ENCODE data around the gene RAD17.
"Not testable (repeated sequence)": the region's sequence is repeated elsewhere in the genome, so short reads cannot be mapped to it uniquely, and the experiment has no call there.

The RAD17 gene, protein sequence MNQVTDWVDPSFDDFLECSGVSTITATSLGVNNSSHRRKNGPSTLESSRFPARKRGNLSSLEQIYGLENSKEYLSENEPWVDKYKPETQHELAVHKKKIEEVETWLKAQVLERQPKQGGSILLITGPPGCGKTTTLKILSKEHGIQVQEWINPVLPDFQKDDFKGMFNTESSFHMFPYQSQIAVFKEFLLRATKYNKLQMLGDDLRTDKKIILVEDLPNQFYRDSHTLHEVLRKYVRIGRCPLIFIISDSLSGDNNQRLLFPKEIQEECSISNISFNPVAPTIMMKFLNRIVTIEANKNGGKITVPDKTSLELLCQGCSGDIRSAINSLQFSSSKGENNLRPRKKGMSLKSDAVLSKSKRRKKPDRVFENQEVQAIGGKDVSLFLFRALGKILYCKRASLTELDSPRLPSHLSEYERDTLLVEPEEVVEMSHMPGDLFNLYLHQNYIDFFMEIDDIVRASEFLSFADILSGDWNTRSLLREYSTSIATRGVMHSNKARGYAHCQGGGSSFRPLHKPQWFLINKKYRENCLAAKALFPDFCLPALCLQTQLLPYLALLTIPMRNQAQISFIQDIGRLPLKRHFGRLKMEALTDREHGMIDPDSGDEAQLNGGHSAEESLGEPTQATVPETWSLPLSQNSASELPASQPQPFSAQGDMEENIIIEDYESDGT

GRCh38 chr5:69369340-69370121 is at the start of gene RAD17, which contains the start of the genes AK6 and TAF9:
RAD17 (plus strand) TSS chr5:69369818; CDS start chr5:69372209, 2,391 bp downstream.
AK6 (minus strand) TSS chr5:69369520; CDS start chr5:69369490, 30 bp downstream.
TAF9 (minus strand) TSS chr5:69369520; CDS start chr5:69365737, 3,783 bp downstream.
- H3K36me3 ChIP-seq, result peaks cover 28 to 53% (median 39%) of the 10 kb centered on the region in 11 experiments
- H3K4me3 ChIP-seq, result peak within 1 kb of the TSS; percentile 69 to 97 (median 82)
- peak within 1 kb of the TSS; percentile 96 to 99 (median 98) for H3K9ac ChIP-seq
- TF ChIP-seq Cebpa-rat (IDR thresholded peaks at IDR 0.05), result no peak
- H3K4me2 ChIP-seq, result peak within 1 kb of the TSS; percentile 80 to 98 (median 92)
- H3K9me3 ChIP-seq (replicated peaks in 1 of 11), result no peaks in the 10 kb centered on the region
- peaks cover 22 to 49% (median 39%) of the 10 kb centered on the region in 10 experiments for H3K4me1 ChIP-seq
- H3K27me3 ChIP-seq, result no peaks in the 10 kb centered on the region
- peaks cover 18 to 42% (median 35%) of the 10 kb centered on the region in 11 experiments; a peak in 19 of 22 replicates for H4K20me1 ChIP-seq
- H3K27ac ChIP-seq, result peak within 1 kb of the TSS; percentile 97 to 100 (median 99)

DNA sequence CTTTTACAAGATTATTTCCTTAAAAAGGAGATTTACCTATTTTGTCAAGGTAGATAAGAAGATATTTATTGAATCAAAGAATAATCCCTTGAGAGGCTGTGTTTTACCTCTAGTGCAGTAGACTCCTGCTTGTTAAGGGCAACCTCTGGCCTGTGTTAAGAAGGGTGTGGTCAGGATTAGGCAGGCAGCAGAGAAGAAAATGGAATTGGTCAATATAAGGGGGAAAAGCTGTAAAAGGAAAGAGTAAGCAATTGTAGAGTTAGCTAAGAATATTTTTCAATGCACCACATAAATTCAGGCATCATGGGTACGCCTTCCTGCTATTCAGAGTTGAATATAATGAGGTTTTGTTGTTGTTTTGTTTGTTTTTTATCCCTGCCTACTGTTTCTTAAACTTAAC is 43.3 kb upstream of the RAD17 start:
- no peak for TF ChIP-seq Cebpa-rat (IDR thresholded peaks at IDR 0.05)
- Histone ChIP-seq H3K9me3 (replicated peaks in 1 of 11) (no peaks in the 10 kb centered on the region), H3K36me3 (peaks cover 0 to 4% (median 0%) of the 10 kb centered on the region in 11 experiments; a peak in 2 of 22 replicates), H3K4me3 (no peak overlapping the region), H3K4me2 (no peak overlapping the region), H3K27me3 (no peaks in the 10 kb centered on the region), H3K4me1 (peaks cover 0 to under 1% (median under 1%) of the 10 kb centered on the region in 10 experiments; a peak in 5 of 20 replicates), H4K20me1 (no peaks in the 10 kb centered on the region), H3K27ac (no peak overlapping the region), H3K9ac (no peak overlapping the region)

DNA sequence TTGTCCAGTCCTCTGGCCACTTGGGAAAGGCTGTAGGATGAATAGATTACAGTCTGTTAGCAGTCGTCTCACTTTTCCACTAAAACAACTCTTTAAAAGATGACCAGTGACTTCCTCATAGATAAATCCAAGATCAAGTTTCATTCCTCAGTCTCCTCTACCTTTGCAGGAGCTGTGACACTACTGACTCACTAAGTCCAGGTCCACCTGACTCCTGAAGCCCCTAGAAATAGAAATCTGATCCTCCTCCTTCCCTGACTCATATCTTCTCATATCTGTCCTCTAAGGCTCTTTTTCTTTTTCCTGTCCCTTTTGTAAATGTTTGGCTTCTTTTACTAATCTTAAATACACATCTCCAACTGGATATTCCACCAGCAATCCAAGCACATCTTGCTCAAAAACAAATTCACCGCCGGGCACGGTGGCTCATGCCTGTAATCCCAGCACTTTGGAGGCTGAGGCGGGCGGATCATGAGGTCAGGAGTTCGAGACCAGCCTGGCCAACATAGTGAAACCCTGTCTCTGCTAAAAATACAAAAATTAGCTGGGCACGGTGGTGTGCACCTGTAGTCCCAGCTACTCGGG is 39.6 kb upstream of the RAD17 start:
- H3K36me3 ChIP-seq, result no peaks in the 10 kb centered on the region
- no peak overlapping the region for H3K4me3 ChIP-seq
- no peak overlapping the region for H3K27ac ChIP-seq
- no peak for TF ChIP-seq Cebpa-rat (IDR thresholded peaks at IDR 0.05)
- H3K27me3 ChIP-seq, result no peaks in the 10 kb centered on the region
- H3K4me2 ChIP-seq, result no peak overlapping the region
- H3K9ac ChIP-seq, result no peak overlapping the region
- no peaks in the 10 kb centered on the region for H4K20me1 ChIP-seq
- H3K9me3 ChIP-seq (replicated peaks in 1 of 11), result no peaks in the 10 kb centered on the region
- peaks cover 16 to 22% (median 20%) of the 10 kb centered on the region in 10 experiments for H3K4me1 ChIP-seq

- H3K27ac ChIP-seq, result peak overlapping the region in 10 of 11 experiments; percentile 55 to 77 (median 70); a peak in 16 of 22 replicates
- no peaks in the 10 kb centered on the region for H4K20me1 ChIP-seq
- H3K9ac ChIP-seq, result peak overlapping the region; percentile 58 to 79 (median 75); a peak in 21 of 22 replicates
- H3K4me1 ChIP-seq, result peaks cover 16 to 22% (median 20%) of the 10 kb centered on the region in 10 experiments
- no peak for TF ChIP-seq Cebpa-rat (IDR thresholded peaks at IDR 0.05)
- no peaks in the 10 kb centered on the region for H3K9me3 ChIP-seq (replicated peaks in 1 of 11)
- peak overlapping the region; percentile 78 to 94 (median 89) for H3K4me2 ChIP-seq
- H3K36me3 ChIP-seq, result no peaks in the 10 kb centered on the region
- no peaks in the 10 kb centered on the region for H3K27me3 ChIP-seq
- H3K4me3 ChIP-seq, result peak overlapping the region; percentile 63 to 77 (median 69)
These were observed 37.8 kb upstream of the RAD17 start for GRCh38 chr5:69331528-69332445.

DNA sequence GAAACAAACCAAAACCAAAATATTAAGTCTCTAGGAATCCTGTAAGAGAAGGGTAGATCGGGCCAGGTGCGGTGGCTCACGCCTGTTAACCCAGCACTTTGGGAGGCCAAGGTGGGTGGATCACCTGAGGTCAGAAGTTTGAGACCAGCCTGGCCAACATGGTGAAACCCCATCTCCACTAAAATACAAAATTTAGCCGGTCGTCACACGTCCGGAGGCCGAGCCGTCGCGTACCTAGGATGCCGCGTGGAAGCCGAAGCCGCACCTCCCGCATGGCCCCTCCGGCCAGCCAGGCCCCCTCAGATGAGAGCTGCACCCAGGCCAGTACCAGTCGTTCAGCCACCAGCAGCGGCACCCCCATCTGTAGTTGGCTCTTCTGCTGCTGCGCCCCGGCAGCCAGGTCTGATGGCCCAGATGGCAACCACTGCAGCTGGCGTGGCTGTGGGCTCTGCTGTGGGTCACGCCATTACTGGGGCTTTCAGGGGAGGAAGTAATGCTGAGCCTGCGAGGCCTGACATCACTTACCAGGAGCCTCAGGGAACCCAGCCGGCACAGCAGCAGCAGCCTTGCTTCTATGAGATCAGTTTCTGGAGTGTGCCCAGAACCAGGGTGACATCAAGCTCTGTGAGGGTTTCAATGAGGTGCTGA is 35.8 kb upstream of the RAD17 start:
- not testable (repeated sequence) for H3K4me3 ChIP-seq; H3K9me3 ChIP-seq (replicated peaks in 1 of 11); H3K36me3 ChIP-seq; H3K27ac ChIP-seq; H3K9ac ChIP-seq; H3K27me3 ChIP-seq; H4K20me1 ChIP-seq
- Histone ChIP-seq H3K4me2 (peak overlapping the region in 1 of 11 experiments; percentile 89; a peak in 2 of 22 replicates), H3K4me1 (peaks cover 16 to 22% (median 20%) of the 10 kb centered on the region in 10 experiments)

- Histone ChIP-seq H3K27me3 (no peaks in the 10 kb centered on the region), H3K4me2 (no peak overlapping the region), H4K20me1 (no peaks in the 10 kb centered on the region), H3K27ac (no peak overlapping the region), H3K9me3 (replicated peaks in 1 of 11) (no peaks in the 10 kb centered on the region), H3K9ac (no peak overlapping the region), H3K4me3 (no peak overlapping the region), H3K36me3 (no peaks in the 10 kb centered on the region), H3K4me1 (peaks cover 16 to 22% (median 20%) of the 10 kb centered on the region in 10 experiments)
- no peak for TF ChIP-seq Cebpa-rat (IDR thresholded peaks at IDR 0.05)
These were observed 34.8 kb upstream of the RAD17 start for GRCh38 chr5:69334793-69335268.

DNA sequence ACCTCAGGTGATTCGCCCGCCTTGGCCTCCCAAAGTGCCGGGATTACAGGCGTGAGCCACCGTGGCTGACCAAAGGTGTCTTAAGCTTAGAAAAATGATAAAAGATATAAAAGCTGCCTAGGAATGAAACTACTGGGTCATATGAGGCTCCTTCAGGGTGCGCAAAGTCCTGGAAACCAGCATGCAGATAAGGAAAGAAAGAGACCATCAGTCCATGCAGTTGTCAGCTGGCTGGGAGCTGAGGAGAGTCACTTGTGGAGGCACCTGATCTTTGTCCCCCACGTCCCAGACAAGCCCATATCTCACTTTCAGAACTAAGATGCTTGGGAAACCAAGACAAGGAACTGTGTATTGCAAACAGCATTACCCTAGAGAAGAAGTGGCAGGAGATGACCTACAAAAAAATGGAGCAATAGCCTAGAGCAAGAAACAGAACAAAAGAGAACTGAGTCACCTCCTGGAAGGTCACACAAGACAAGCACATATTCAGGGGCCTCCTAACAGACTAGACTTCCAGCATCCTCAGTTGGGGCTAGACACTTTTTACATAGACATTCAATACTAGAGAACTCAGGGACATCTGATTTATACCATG is 34.2 kb upstream of the RAD17 start:
- no peaks in the 10 kb centered on the region for H4K20me1 ChIP-seq
- H3K4me2 ChIP-seq, result no peak overlapping the region
- H3K36me3 ChIP-seq, result no peaks in the 10 kb centered on the region
- H3K4me3 ChIP-seq, result no peak overlapping the region
- no peak overlapping the region for H3K27ac ChIP-seq
- TF ChIP-seq Cebpa-rat (IDR thresholded peaks at IDR 0.05), result no peak
- no peaks in the 10 kb centered on the region for H3K9me3 ChIP-seq (replicated peaks in 1 of 11)
- H3K9ac ChIP-seq, result no peak overlapping the region
- peaks cover 16 to 22% (median 20%) of the 10 kb centered on the region in 10 experiments for H3K4me1 ChIP-seq
- H3K27me3 ChIP-seq, result no peaks in the 10 kb centered on the region

Data from BLaER1 treated with 17β-estradiol and CSF1 and Interleukin-3, amounts not matched to agents 10 nM and 100 nM (cell line).